Endothelial cell of umbilical vein (primary cell): ENCODE data around the gene PARD3B. TPM values are rescaled to one million over a fixed set of nuclear protein-coding genes. Genes with fewer than 3 reads are reported as not detected.

Experiments
- BruUV-seq: library from RNA; stranded (reverse); fragments of 400-500 nt; replicated peaks from 2 replicates; lab custom pipeline; 2021; lab: Mats Ljungman, UMichigan
- CTCF ChIA-PET: fragments of 300-600, 350-600 bp; sonication (Branson Sonifier 250); formaldehyde crosslinking; loops from one replicate; lab custom pipeline; 2021; ENCODE audit warnings: antibody characterized with exemption, inconsistent platforms; lab: Charles Lee
- POLR2A ChIA-PET: fragments of 300-600, 350-600 bp; sonication (Branson Sonifier 250); formaldehyde crosslinking; loops from one replicate; lab custom pipeline; 2021; ENCODE audit warnings: antibody characterized with exemption, inconsistent platforms; lab: Charles Lee
- DNase-seq: peaks from one replicate; pipeline ENCODE4 v3.0.0-alpha.2; 2011; ENCODE audit warnings: low read depth, low spot score
- FAIRE-seq: peaks from 2 replicates; lab custom pipeline; 2011; peaks lifted over from hg19 to GRCh38; lab: Jason Lieb, UNC
- H2AFZ ChIP-seq: 2 replicates; pipeline ENCODE4 v1.6.0; 2012; ENCODE audit warnings: low read depth, low read length, control low read depth, inconsistent platforms
- H3K27ac ChIP-seq: 2 replicates; pipeline ENCODE4 v1.5.1; 2011; ENCODE audit warnings: low read depth, mild to moderate bottlenecking, control low read depth, low read length, moderate library complexity; ENCODE audit not compliant: insufficient read depth
- H3K27me3 ChIP-seq, 2 experiments: 2 replicates each; pipeline versions ENCODE4 v1.6.0 to v1.6.1; 2011; ENCODE audit warnings: low read length in 2 of 2, mixed read lengths in 1 of 2; ENCODE audit not compliant: control insufficient read depth in 2 of 2, insufficient read depth in 2 of 2
- H3K36me3 ChIP-seq, 2 experiments: 2 replicates in 1 of 2; 3 replicates in 1 of 2; pipeline ENCODE4 v1.5.1; 2011; ENCODE audit warnings: low read length in 2 of 2, mild to moderate bottlenecking in 1 of 2, moderate library complexity in 1 of 2; ENCODE audit not compliant: control insufficient read depth in 2 of 2, insufficient read depth in 2 of 2; ENCODE audit errors: extremely low read depth in 1 of 2
- H3K4me1 ChIP-seq: 3 replicates; pipeline ENCODE4 v1.5.1; 2011; ENCODE audit warnings: mild to moderate bottlenecking, low read length; ENCODE audit not compliant: control insufficient read depth, insufficient read depth; ENCODE audit errors: extremely low read depth
- H3K4me2 ChIP-seq: 2 replicates; pipeline ENCODE4 v1.6.1; 2011; ENCODE audit warnings: low read length, control low read depth, mixed read lengths; ENCODE audit not compliant: insufficient read depth
- H3K4me3 ChIP-seq, 3 experiments: fragments of 200-600 bp in 1 of 3; sonication (generic), shearing (Covaris generic) in 1 of 3; replicated peaks in 1 of 3; 2 replicates each; pipeline ENCODE4 v1.5.1; 2011 to 2016; ENCODE audit warnings: control low read depth in 3 of 3, low read length in 3 of 3, mild to moderate bottlenecking in 2 of 3, inconsistent platforms in 1 of 3, low read depth in 1 of 3, moderate library complexity in 1 of 3; ENCODE audit not compliant: insufficient read depth in 1 of 3
- H3K79me2 ChIP-seq: 2 replicates; pipeline ENCODE4 v1.6.0; 2012; ENCODE audit warnings: low read length, inconsistent platforms; ENCODE audit not compliant: control insufficient read depth, insufficient read depth
- H3K9ac ChIP-seq: replicated peaks from 2 replicates; pipeline ENCODE3; 2011; ENCODE audit warnings: low read length, control low read depth; ENCODE audit not compliant: insufficient read depth; ENCODE audit errors: extremely low read depth
- H3K9me1 ChIP-seq: replicated peaks from 3 replicates; pipeline ENCODE4 v1.6.0; 2011; ENCODE audit warnings: mild to moderate bottlenecking, low read length; ENCODE audit not compliant: control insufficient read depth, insufficient read depth; ENCODE audit errors: extremely low read depth
- H3K9me3 ChIP-seq: replicated peaks from 2 replicates; pipeline ENCODE4 v1.5.1; 2012; ENCODE audit warnings: low read length, inconsistent platforms; ENCODE audit not compliant: control insufficient read depth, insufficient read depth
- H4K20me1 ChIP-seq: replicated peaks from 2 replicates; pipeline ENCODE3; 2011; ENCODE audit warnings: mild to moderate bottlenecking, low read length; ENCODE audit not compliant: control insufficient read depth, insufficient read depth; ENCODE audit errors: extremely low read depth
- EZH2 ChIP-seq: IDR thresholded peaks from 2 replicates; pipeline ENCODE4 v1.6.1; 2012; ENCODE audit warnings: borderline replicate concordance, low read depth, mild to moderate bottlenecking, moderate library complexity, low read length, inconsistent platforms; ENCODE audit not compliant: severe bottlenecking
- GATA2 ChIP-seq: IDR thresholded peaks from 2 replicates; pipeline ENCODE4 v1.7.0; 2011; ENCODE audit warnings: low read depth, mild to moderate bottlenecking, moderate library complexity, mixed read lengths, low read length; ENCODE audit not compliant: insufficient read length, insufficient read depth
- JUN ChIP-seq: IDR thresholded peaks from 2 replicates; pipeline ENCODE4 v1.6.1; 2011; ENCODE audit warnings: borderline replicate concordance, low read depth; ENCODE audit not compliant: insufficient read length, insufficient read depth
- MYC ChIP-seq: IDR thresholded peaks from one replicate; pipeline ENCODE4 v1.6.1; 2011; ENCODE audit warnings: mild to moderate bottlenecking, low read depth, low read length
- dilution Hi-C: fragments of 300-500 bp; cut with MboI; formaldehyde crosslinking; loops from one replicate; pipeline ENCODE4 v1.15.0; 2019; ENCODE audit warnings: low sequenced_read_pairs; ENCODE audit not compliant: extremely low pct_ligation_motif_present
- intact Hi-C: fragments of 100-400 bp; cut with micrococcal nuclease; formaldehyde crosslinking; loops from one replicate; pipeline ENCODE4 v1.10.0; 2022
- polyA plus RNA-seq, 4 experiments: library from polyadenylated mRNA; depleted of rRNA in 3 of 4; stranded (reverse) in 3 of 4; unstranded in 1 of 4; fragments of >200 nt; gene quantifications; 2 replicates each; pipeline versions ENCODE4 v1.2.1 to v1.2.3, GENCODE V29; 2011 to 2012; ENCODE audit warnings: missing spikeins in 1 of 4
- total RNA-seq: library from RNA; stranded (reverse); gene quantifications from 2 replicates; pipeline ENCODE4 v1.2.3, GENCODE V29; 2021
- TF ChIP-seq, protein P1 (sequence below), 2 donors: IDR thresholded peaks; 1 replicate in 1 of 2; 2 replicates in 1 of 2; pipeline ENCODE4 v1.5.1; 2011; ENCODE audit warnings: low read length in 2 of 2, mild to moderate bottlenecking in 2 of 2, moderate library complexity in 2 of 2, control low read depth in 1 of 2, inconsistent platforms in 1 of 2, low read depth in 1 of 2; ENCODE audit not compliant: insufficient read depth in 1 of 2; ENCODE audit errors: extremely low read depth in 1 of 2

The PARD3B gene
- total and polyA plus RNA-seq, 2 donors (not counting 3 experiments of a cell fraction or from before 2014, with no cell fraction given) = 2.2 to 30.9 TPM

DNA sequence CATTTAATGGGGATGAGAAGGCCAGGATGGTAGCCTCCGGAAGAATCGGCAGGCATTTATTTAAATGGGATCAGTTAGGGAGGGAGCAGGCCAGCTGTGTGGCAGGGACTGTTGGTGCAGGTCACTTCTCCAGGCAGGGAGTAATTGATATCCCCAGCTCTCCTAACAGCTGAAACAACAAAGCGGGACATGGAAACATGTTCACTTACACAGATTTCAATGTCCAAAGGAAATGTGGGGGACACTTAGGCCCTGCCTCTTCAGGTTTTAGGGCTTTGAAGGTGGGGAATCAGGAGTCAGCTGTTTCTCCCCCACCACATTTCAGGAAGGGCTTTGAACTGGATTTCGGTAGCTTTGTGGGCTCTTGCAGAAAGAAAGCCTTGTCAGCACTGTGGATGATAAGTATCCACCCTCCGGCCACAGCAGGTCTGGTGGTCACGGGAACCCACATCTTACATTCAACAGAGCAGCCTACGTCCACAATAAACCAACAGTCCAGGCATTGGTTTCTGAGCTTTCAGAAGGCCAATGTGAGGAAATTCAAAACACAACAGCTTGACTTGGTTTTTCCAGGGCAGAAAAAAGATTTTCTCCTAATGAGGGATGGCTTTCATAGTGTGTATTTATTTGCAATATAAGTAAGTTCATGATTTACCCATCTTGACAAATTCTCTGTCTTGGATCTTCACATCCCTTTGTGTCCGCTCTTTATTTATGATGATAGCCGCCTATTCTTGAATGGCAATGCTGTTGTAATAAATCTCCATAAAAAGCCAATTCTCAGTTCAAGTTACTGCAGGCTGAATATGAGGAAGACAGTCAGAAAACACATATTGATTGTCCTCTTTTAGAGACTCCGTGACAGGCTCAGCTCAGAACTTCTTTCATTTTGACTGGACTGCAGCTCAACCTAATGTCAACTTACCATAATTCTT is 1040.4 kb downstream of the PARD3B start:
- Histone ChIP-seq H3K4me3 (no peak overlapping the region), H3K27ac (no peak overlapping the region), H2AFZ (no peak overlapping the region), H3K27me3 (no peaks in the 10 kb centered on the region), H3K79me2 (no peaks in the 10 kb centered on the region), H3K36me3 (no peaks in the 10 kb centered on the region), H3K9ac (no peak overlapping the region), H3K4me2 (no peak overlapping the region), H4K20me1 (no peaks in the 10 kb centered on the region), H3K9me3 (no peaks in the 10 kb centered on the region), H3K9me1 (no peaks in the 10 kb centered on the region), H3K4me1 (peaks cover 1% of the 10 kb centered on the region)
- CTCF ChIA-PET = no interaction called here
- no TSS peak for BruUV-seq
- no peak for DNase-seq
- POLR2A ChIA-PET = no interaction called here
- TF ChIP-seq JUN (no peak), GATA2 (no peak), EZH2 (no peak), MYC (no peak)
- TF ChIP-seq, protein P1, sequence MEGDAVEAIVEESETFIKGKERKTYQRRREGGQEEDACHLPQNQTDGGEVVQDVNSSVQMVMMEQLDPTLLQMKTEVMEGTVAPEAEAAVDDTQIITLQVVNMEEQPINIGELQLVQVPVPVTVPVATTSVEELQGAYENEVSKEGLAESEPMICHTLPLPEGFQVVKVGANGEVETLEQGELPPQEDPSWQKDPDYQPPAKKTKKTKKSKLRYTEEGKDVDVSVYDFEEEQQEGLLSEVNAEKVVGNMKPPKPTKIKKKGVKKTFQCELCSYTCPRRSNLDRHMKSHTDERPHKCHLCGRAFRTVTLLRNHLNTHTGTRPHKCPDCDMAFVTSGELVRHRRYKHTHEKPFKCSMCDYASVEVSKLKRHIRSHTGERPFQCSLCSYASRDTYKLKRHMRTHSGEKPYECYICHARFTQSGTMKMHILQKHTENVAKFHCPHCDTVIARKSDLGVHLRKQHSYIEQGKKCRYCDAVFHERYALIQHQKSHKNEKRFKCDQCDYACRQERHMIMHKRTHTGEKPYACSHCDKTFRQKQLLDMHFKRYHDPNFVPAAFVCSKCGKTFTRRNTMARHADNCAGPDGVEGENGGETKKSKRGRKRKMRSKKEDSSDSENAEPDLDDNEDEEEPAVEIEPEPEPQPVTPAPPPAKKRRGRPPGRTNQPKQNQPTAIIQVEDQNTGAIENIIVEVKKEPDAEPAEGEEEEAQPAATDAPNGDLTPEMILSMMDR (IDR thresholded peaks at IDR 0.05; ENCODE audit: extremely low read depth in 1 of 2, insufficient read depth in 1 of 2, low read depth in 1 of 2, low read length in 2 of 2) = no peak
- no peak for FAIRE-seq
- intact Hi-C loops (no loop called here), dilution Hi-C loops (no loop called here)
